ENCODE measurements around the gene CTIF.

DNA sequence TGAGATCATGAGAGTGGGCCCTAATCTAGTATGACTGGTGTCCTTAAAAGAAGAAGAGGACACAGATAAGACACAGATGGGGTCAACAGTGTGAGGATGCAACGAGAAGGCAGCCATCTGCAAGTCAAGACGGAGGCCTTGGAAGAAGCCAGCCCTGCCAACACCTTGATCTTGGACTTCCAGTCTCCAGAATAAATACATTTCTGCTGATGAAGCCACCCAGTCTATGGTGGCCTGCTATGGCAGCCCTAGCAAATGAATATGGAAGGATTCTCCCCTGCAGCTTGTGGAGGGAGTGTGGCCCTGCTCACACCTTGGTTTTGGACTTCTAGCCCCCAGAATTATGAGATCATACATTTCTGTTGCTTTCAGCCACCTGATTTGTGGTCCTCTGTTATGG lies 12.3 kb downstream of the CTIF start:
- TF ChIP-seq, protein P1, sequence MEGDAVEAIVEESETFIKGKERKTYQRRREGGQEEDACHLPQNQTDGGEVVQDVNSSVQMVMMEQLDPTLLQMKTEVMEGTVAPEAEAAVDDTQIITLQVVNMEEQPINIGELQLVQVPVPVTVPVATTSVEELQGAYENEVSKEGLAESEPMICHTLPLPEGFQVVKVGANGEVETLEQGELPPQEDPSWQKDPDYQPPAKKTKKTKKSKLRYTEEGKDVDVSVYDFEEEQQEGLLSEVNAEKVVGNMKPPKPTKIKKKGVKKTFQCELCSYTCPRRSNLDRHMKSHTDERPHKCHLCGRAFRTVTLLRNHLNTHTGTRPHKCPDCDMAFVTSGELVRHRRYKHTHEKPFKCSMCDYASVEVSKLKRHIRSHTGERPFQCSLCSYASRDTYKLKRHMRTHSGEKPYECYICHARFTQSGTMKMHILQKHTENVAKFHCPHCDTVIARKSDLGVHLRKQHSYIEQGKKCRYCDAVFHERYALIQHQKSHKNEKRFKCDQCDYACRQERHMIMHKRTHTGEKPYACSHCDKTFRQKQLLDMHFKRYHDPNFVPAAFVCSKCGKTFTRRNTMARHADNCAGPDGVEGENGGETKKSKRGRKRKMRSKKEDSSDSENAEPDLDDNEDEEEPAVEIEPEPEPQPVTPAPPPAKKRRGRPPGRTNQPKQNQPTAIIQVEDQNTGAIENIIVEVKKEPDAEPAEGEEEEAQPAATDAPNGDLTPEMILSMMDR (IDR thresholded peaks at IDR 0.05) = no peak
- TF ChIP-seq POLR2A (IDR thresholded peaks at IDR 0.05) = no peak
